Endothelial cell (in vitro differentiated cells): ENCODE results near the gene IL6. TPM values are rescaled to one million over a fixed set of nuclear protein-coding genes. Genes with fewer than 3 reads are reported as not detected.
A peak's percentile ranks its signal among the peaks of the same experiment; 100 is the strongest.
"Not testable (repeated sequence)": the region's sequence is repeated elsewhere in the genome, so short reads cannot be mapped to it uniquely, and the experiment has no call there.

ENCODE experiments used
- DNase-seq: peaks from one replicate; pipeline ENCODE4 v3.0.0; 2021; ENCODE audit warnings: low spot score
- H3K27ac Mint-ChIP-seq: one replicate; pipeline ENCODE4 v1.8.0; 2021; ENCODE audit warnings: mixed read lengths, inconsistent platforms; ENCODE audit not compliant: unreplicated experiment
- H3K27me3 Mint-ChIP-seq: one replicate; pipeline ENCODE4 v1.8.0; 2021; ENCODE audit warnings: mild to moderate bottlenecking, moderate library complexity, mixed read lengths, inconsistent platforms; ENCODE audit not compliant: unreplicated experiment
- H3K36me3 Mint-ChIP-seq: one replicate; pipeline ENCODE4 v1.8.0; 2021; ENCODE audit warnings: mild to moderate bottlenecking, low read depth, mixed read lengths, inconsistent platforms; ENCODE audit not compliant: unreplicated experiment
- H3K4me1 Mint-ChIP-seq: one replicate; pipeline ENCODE4 v1.8.0; 2021; ENCODE audit warnings: mild to moderate bottlenecking, mixed read lengths, inconsistent platforms; ENCODE audit not compliant: unreplicated experiment
- H3K4me3 Mint-ChIP-seq: one replicate; pipeline ENCODE4 v1.8.0; 2021; ENCODE audit warnings: mild to moderate bottlenecking, mixed read lengths, inconsistent platforms; ENCODE audit not compliant: unreplicated experiment
- H3K9me3 Mint-ChIP-seq: one replicate; pipeline ENCODE4 v1.8.0; 2021; ENCODE audit warnings: mixed read lengths, inconsistent platforms; ENCODE audit not compliant: unreplicated experiment
- total RNA-seq: library from RNA; stranded (reverse); fragmentation: NEBNext Ultra II Directional; extraction: Animal tissue kit (Norgen Biotek cat#: 25700); gene quantifications from one replicate; pipeline ENCODE4 v1.2.1, GENCODE V29; 2021; ENCODE audit not compliant: unreplicated experiment
- TF ChIP-seq, protein P1 (sequence below): fragments of 200-600 bp; sonication (generic); IDR thresholded peaks from one replicate; pipeline ENCODE4 v1.5.0; 2021; ENCODE audit warnings: antibody characterized with exemption; ENCODE audit not compliant: unreplicated experiment

Gene IL6
- total RNA-seq, 1 donor from 2014 or later = not detected

- Mint-ChIP-seq H3K4me3 (no peak overlapping the region), H3K4me1 (peaks cover 37% of the 10 kb centered on the region), H3K27me3 (peaks cover 2% of the 10 kb centered on the region), H3K27ac (peak overlapping the region; percentile 6), H3K9me3 (no peaks in the 10 kb centered on the region), H3K36me3 (no peaks in the 10 kb centered on the region)
- TF ChIP-seq, protein P1, sequence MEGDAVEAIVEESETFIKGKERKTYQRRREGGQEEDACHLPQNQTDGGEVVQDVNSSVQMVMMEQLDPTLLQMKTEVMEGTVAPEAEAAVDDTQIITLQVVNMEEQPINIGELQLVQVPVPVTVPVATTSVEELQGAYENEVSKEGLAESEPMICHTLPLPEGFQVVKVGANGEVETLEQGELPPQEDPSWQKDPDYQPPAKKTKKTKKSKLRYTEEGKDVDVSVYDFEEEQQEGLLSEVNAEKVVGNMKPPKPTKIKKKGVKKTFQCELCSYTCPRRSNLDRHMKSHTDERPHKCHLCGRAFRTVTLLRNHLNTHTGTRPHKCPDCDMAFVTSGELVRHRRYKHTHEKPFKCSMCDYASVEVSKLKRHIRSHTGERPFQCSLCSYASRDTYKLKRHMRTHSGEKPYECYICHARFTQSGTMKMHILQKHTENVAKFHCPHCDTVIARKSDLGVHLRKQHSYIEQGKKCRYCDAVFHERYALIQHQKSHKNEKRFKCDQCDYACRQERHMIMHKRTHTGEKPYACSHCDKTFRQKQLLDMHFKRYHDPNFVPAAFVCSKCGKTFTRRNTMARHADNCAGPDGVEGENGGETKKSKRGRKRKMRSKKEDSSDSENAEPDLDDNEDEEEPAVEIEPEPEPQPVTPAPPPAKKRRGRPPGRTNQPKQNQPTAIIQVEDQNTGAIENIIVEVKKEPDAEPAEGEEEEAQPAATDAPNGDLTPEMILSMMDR = no peak
- DNase-seq = no peak
Observed at GRCh38 chr7:22697876-22698606, 29.0 kb upstream of the IL6 start.

DNA sequence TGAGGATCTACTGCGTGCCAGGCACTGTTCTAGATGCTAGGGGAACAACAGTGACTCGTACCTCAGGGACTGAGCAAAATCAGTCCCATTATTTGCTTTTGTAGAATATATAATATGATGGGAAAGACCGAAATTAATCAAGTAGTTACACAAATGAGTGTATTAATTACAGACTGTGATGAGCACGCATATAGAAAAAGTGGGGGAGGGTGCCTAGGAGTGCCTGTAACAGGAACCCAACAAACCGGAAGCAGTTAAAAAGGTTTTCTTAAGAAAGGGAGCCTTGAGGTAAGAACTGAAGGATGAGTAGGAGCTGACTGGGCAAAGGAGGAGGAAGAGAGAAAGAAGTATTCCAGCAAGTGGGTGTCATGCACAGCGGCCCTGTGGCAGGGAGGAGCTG is 28.2 kb upstream of the IL6 start:
- H3K27me3 Mint-ChIP-seq = peaks cover 2% of the 10 kb centered on the region
- H3K9me3 Mint-ChIP-seq = no peaks in the 10 kb centered on the region
- no peak for DNase-seq
- H3K36me3 Mint-ChIP-seq = no peaks in the 10 kb centered on the region
- H3K4me1 Mint-ChIP-seq = peaks cover 44% of the 10 kb centered on the region
- TF ChIP-seq, protein P1 = no peak
- no peak overlapping the region for H3K4me3 Mint-ChIP-seq
- H3K27ac Mint-ChIP-seq = peak overlapping the region; percentile 53

- Mint-ChIP-seq H3K36me3 (no peaks in the 10 kb centered on the region), H3K4me1 (peaks cover 45% of the 10 kb centered on the region), H3K27me3 (peaks cover 2% of the 10 kb centered on the region), H3K9me3 (no peaks in the 10 kb centered on the region), H3K4me3 (no peak overlapping the region), H3K27ac (no peak overlapping the region)
- TF ChIP-seq, protein P1 = no peak
- DNase-seq = no peak
Observed at GRCh38 chr7:22700559-22701002, 26.4 kb upstream of the IL6 start.

DNA sequence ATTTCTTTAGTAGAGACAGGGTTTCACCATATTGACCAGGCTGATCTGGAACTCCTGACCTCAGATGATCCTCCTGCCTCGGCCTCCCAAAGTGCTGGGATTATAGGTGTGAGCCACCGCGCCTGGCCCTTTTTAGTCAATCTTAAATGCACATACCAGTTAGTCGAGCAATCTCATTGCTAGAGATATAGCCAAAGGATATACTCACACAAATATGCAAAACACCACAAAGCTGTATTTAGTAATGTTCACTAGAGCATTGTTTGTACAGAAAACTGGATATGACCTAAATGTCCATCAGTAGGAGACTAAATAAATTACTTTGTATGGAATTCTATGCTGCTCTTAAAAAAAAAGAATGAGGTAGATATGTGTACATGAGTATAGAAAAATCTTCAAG is 24.5 kb upstream of the IL6 start:
- no peaks in the 10 kb centered on the region for H3K9me3 Mint-ChIP-seq
- H3K36me3 Mint-ChIP-seq = no peaks in the 10 kb centered on the region
- peaks cover 2% of the 10 kb centered on the region for H3K27me3 Mint-ChIP-seq
- H3K27ac Mint-ChIP-seq = no peak overlapping the region
- peaks cover 41% of the 10 kb centered on the region for H3K4me1 Mint-ChIP-seq
- no peak overlapping the region for H3K4me3 Mint-ChIP-seq
- no peak for DNase-seq
- TF ChIP-seq, protein P1 = no peak

DNA sequence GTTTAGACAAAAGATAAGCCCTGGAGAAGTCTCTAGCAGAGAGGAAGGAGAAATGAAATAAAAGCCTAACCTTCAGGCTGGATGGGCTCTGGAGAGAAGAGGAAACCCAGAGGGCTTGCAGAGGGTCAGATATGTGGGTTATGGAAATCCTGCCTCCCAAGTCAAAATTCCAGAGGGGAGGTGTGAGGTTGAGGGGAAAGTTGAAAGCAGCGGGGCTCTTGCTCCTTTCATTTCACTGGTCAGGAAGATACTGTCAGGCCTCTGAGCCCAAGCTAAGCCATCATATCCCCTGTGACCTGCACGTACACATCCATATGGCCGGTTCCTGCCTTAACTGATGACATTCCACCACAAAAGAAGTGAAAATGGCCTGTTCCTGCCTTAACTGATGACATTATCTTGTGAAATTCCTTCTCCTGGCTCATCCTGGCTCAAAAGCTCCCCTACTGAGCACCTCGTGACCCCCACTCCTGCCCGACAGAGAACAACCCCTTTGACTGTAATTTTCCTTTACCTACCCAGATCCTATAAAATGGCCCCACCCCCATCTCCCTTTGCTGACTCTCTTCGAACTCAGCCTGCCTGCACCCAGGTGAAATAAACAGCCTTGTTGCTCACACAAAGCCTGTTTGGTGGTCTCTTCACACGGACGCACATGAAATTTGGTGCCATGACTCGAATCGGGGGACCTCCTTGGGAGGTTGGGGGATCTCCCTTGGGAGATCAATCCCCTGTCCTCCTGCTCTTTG is 23.7 kb upstream of the IL6 start:
- H3K9me3 Mint-ChIP-seq, H3K4me3 Mint-ChIP-seq, H3K36me3 Mint-ChIP-seq, H3K27me3 Mint-ChIP-seq: not testable (repeated sequence)
- Mint-ChIP-seq H3K27ac (peak overlapping the region; percentile 75), H3K4me1 (peaks cover 35% of the 10 kb centered on the region)
- peak; percentile 18 for DNase-seq

- H3K4me3 Mint-ChIP-seq, H3K27me3 Mint-ChIP-seq, DNase-seq, H3K9me3 Mint-ChIP-seq, H3K36me3 Mint-ChIP-seq: not testable (repeated sequence)
- H3K27ac Mint-ChIP-seq = peak overlapping the region; percentile 64
- peaks cover 27% of the 10 kb centered on the region for H3K4me1 Mint-ChIP-seq
Observed at GRCh38 chr7:22703978-22704610, 22.9 kb upstream of the IL6 start.

GRCh38 chr7:22704722-22705121 is 22.3 kb upstream of the IL6 start:
- DNase-seq, H3K4me3 Mint-ChIP-seq, H3K27me3 Mint-ChIP-seq, H3K27ac Mint-ChIP-seq, H3K36me3 Mint-ChIP-seq, H3K9me3 Mint-ChIP-seq: not testable (repeated sequence)
- peaks cover 26% of the 10 kb centered on the region for H3K4me1 Mint-ChIP-seq

DNA sequence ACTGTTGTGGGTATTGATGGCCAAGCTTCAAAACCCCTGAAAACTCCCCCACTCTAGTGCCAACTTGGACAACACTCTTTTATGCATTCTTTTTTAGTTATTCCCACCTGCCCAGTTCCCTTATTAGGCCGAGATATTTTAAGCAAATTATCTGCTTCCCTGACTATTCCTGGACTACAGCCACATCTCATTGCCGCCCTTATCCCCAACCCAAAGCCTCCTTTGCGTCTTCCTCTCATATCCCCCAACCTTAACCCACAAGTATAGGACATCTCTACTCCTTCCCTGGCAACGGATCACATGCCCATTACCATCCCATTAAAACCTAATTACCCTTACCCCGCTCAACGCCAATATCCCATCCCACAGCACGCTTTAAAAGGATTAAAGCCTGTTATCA is 21.1 kb upstream of the IL6 start:
- H3K27ac Mint-ChIP-seq, H3K36me3 Mint-ChIP-seq, H3K4me3 Mint-ChIP-seq, H3K27me3 Mint-ChIP-seq, H3K9me3 Mint-ChIP-seq, DNase-seq: not testable (repeated sequence)
- H3K4me1 Mint-ChIP-seq = peaks cover 18% of the 10 kb centered on the region
